T-helper 2 cell treated with Interferon-gamma antibody and Interleukin-4, amounts not matched to agents 5 μg/mL and 100 μg/mL, for 36 hours (primary cell): Measurements from ENCODE around the gene FHOD3.
A peak's percentile ranks its signal among the peaks of the same experiment; 100 is the strongest.

Experiments used
- DNase-seq: peaks from one replicate; pipeline ENCODE4 v3.0.0; 2021; ENCODE audit warnings: low spot score
- H3K27ac Mint-ChIP-seq: one replicate; pipeline ENCODE4 v1.8.0; 2021; ENCODE audit warnings: mild to moderate bottlenecking, mixed read lengths
- H3K27me3 Mint-ChIP-seq: one replicate; pipeline ENCODE4 v1.8.0; 2021; ENCODE audit warnings: low read depth, mixed read lengths
- H3K36me3 Mint-ChIP-seq: one replicate; pipeline ENCODE4 v1.8.0; 2021; ENCODE audit warnings: low read depth, mixed read lengths
- H3K4me1 Mint-ChIP-seq: one replicate; pipeline ENCODE4 v1.8.0; 2021; ENCODE audit warnings: low read depth, mixed read lengths
- H3K4me3 Mint-ChIP-seq: one replicate; pipeline ENCODE4 v1.8.0; 2022; ENCODE audit warnings: mild to moderate bottlenecking, moderate library complexity, mixed read lengths
- H3K9me3 Mint-ChIP-seq: one replicate; pipeline ENCODE4 v1.8.0; 2021; ENCODE audit warnings: mixed read lengths

The FHOD3 gene

DNA sequence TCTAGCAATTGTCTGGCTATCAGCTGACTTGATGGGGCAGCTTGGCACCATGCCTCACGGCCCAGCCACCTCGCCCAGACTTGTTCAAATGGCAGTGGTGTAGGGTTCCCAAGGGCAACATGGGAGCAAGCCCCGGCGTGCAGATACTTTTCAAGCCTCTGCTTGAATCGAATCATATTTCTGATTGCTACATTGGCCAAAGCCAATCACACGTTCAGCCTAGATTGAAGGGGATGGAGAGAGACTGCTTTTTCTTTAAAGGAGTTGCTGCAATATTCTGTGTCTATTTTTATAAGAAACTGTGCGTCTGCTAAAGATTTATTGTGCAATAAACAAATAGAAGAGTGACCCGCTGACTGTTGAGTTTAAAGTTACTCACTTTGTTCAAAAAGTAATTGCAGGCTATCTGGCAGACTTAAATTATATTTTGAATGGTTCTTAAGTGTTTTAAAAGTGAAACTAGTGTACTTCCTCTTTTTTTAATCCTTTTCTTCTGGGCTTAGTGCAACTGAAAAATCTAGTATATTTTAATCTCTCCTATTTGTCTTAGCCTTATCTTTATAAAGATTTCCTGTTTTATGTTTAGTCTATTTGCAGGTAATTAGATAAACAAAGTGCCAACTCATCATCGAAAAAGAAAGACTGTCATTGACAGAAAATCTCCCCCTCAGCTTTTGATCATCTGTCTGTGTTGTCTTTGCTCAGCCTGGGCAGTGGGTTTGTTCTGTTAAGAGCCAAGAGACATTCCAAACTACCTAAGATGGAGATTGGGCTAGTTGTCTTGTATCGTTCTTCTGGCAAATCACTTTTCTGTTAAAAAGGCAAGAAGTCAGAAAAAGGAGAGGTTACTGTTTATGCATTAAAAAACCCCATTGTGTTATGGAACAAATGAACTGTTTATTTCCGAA lies 375.2 kb downstream of the FHOD3 start:
- Mint-ChIP-seq H3K4me1 (peaks cover 3% of the 10 kb centered on the region), H3K4me3 (no peak overlapping the region), H3K36me3 (no peaks in the 10 kb centered on the region), H3K27me3 (peaks cover 22% of the 10 kb centered on the region), H3K9me3 (no peaks in the 10 kb centered on the region), H3K27ac (no peak overlapping the region)
- no peak for DNase-seq

DNA sequence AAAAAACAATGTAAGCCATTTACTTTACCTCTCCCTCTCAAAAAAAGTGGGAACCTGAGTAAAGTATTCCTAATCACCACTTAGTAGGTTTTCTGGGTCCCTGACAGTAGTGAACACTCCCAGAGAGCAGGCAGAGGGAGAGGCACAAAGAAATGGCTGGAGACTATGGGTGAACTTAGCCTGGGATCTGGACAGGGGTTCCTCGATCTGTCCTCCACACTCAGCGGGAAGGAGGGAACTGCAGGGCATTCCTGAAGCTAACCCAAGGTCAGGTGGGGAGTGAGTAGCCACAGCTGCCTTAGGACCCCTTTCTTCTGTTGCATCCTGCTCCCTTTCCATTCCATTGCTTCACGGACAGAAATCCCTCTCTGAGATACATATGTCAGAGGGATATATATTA lies 375.9 kb downstream of the FHOD3 start:
- no peak overlapping the region for H3K4me3 Mint-ChIP-seq
- DNase-seq, result no peak
- peaks cover 3% of the 10 kb centered on the region for H3K4me1 Mint-ChIP-seq
- H3K27ac Mint-ChIP-seq, result no peak overlapping the region
- H3K36me3 Mint-ChIP-seq, result no peaks in the 10 kb centered on the region
- H3K27me3 Mint-ChIP-seq, result peaks cover 19% of the 10 kb centered on the region
- no peaks in the 10 kb centered on the region for H3K9me3 Mint-ChIP-seq

DNA sequence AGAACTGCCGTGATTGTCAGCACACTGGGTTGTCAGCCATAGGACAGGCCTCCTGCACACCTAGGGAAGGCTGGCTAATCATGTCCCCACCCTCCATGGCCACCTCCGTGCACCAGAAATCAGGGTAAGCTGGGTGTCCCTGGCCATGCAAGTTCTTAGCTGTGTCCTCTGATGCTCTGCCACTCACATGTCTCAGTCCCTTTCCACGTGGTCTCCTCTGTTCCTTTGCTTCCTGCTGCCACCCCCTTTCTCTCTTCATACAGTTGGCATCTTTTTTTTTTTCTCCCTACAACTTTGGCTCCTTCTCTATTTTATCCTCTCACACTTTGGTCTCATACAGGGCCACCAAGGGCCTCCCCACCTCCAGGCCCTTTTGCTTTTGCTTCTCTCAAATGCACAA lies 377.6 kb downstream of the FHOD3 start:
- H3K4me1 Mint-ChIP-seq, result peaks cover 3% of the 10 kb centered on the region
- no peak overlapping the region for H3K4me3 Mint-ChIP-seq
- H3K27ac Mint-ChIP-seq, result no peak overlapping the region
- no peaks in the 10 kb centered on the region for H3K9me3 Mint-ChIP-seq
- peaks cover 21% of the 10 kb centered on the region for H3K27me3 Mint-ChIP-seq
- no peaks in the 10 kb centered on the region for H3K36me3 Mint-ChIP-seq
- DNase-seq, result no peak

DNA sequence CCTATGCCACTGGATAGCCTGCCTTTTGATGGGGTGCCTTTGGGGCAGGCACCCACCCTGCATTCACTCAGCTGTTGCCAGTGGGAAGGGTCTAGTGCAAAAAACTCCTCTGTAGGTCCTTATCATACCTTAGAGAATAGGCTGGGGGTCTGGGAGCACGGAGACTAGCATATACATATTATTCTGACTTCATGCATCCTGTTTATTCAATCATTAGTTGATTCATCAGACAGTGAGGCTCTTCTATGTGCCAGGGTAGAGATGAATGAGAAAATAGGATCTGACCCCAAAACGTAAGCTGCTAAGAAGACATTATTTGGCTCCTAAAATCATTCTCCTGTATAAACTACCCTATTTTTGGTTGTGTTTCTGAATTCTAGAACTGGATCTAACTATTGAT lies 378.0 kb downstream of the FHOD3 start:
- no peaks in the 10 kb centered on the region for H3K36me3 Mint-ChIP-seq
- no peaks in the 10 kb centered on the region for H3K9me3 Mint-ChIP-seq
- DNase-seq, result no peak
- no peak overlapping the region for H3K27ac Mint-ChIP-seq
- no peak overlapping the region for H3K4me3 Mint-ChIP-seq
- H3K27me3 Mint-ChIP-seq, result peaks cover 17% of the 10 kb centered on the region
- H3K4me1 Mint-ChIP-seq, result peaks cover 3% of the 10 kb centered on the region

DNA sequence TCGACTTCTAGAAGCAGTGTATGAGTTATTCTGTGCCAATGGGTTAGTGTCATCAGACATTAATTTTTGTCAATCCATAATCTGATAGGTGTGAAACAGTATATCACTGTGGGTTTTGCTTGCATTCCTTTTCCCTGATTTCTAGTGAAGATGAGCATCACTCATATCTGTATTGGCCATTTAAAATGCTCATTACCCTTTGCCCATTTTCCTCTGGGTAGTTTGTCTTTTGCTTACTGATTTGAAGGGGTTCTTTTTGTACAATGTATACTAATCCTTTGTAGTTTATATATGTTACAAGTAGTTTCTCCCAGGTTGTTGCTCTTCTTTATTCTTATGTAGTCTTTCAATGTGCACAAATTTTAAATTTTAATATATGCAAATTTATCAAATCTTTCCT lies 379.1 kb downstream of the FHOD3 start:
- Mint-ChIP-seq H3K27ac (no peak overlapping the region), H3K4me1 (peaks cover 3% of the 10 kb centered on the region), H3K9me3 (no peaks in the 10 kb centered on the region), H3K4me3 (no peak overlapping the region), H3K36me3 (no peaks in the 10 kb centered on the region), H3K27me3 (peaks cover 11% of the 10 kb centered on the region)
- no peak for DNase-seq

DNA sequence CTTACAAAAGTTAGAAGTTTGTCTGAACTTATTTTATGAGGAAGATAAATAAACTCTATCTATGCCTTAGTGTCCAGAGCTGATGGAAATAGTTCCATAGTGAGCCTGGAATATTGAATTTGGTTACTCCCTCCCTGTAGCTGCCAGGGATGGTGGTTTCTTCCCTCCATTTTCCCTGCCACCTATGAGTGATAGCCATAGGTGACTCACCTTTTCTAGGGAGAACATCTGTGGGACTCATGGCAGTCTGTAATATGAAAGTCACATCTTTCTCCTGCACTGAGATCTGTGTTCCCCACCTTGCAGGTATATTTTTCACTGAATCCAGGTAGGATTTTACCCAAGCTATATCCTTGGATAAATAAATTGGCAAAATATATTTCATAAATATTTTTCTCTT lies 382.5 kb downstream of the FHOD3 start:
- Mint-ChIP-seq H3K4me3 (no peak overlapping the region), H3K36me3 (no peaks in the 10 kb centered on the region), H3K27me3 (peaks cover 11% of the 10 kb centered on the region), H3K27ac (no peak overlapping the region), H3K4me1 (no peaks in the 10 kb centered on the region), H3K9me3 (peaks cover 5% of the 10 kb centered on the region)
- DNase-seq, result no peak

DNA sequence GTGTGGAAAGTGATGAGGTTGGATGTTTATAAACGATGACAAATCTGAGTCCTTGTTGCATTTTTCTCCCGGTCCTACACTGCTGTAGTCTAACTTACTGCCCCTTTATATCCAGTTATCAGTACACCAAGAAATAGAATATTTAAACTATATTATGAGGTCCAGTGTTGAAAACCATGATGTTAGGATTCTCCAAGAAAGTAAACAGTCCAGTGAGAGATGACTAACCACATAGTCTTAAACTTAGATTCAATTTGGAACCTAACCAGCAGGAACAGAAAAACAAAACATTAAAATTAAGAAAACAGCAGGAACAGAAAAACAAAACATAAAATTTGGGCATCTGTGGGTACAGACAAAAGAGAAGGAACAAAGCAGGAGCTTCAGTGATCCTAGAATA lies 388.1 kb downstream of the FHOD3 start:
- Mint-ChIP-seq H3K4me3 (no peak overlapping the region), H3K36me3 (no peaks in the 10 kb centered on the region), H3K27ac (no peak overlapping the region), H3K9me3 (peaks cover 5% of the 10 kb centered on the region), H3K27me3 (peaks cover 5% of the 10 kb centered on the region), H3K4me1 (no peaks in the 10 kb centered on the region)
- no peak for DNase-seq

DNA sequence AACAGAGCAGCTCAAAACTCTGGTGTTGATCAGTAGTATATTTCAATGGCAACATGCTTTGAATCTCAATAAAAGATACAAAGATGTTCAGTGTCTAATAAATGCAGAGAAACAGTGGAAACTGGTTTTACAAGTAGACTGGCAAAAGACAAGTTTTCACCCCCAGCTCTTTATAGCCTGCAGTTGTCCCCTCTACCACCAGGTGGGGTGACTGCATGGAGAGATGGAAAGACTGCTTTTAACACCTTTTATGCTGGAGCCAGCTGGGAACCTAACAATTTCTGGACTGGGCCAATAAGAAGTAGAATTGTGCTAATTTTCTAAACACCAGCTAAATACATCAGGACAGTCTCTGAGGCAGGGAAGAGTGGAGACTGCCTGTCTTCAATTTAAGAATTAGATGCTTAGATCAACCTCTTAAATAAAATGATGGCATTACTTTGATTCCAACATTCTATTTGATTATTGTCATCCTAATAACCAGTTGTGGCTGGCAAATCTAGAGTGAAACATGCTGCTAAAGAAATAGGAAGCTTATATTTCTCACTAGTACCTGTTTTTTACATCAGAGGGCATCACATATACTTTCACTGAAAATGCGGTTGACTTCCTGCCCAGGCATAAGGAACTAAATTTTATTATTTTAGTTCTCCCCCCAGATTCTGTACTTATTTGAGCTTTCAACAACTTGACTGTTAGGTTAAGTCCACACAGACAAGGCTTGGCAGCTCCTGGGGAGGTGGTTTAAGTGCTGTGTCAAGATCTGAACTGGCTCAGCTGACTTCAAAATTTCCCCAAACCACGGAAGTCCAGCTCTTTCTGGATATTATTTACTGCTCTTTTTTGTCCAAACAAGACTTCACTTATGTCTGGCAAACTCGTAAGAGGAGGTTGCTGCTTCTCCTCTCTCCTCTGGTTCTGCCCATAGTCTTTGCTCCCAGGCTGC lies 390.8 kb downstream of the FHOD3 start:
- Mint-ChIP-seq H3K9me3 (peaks cover 5% of the 10 kb centered on the region), H3K4me1 (no peaks in the 10 kb centered on the region), H3K27ac (no peak overlapping the region), H3K4me3 (no peak overlapping the region), H3K27me3 (peaks cover 3% of the 10 kb centered on the region), H3K36me3 (no peaks in the 10 kb centered on the region)
- DNase-seq, result peak; percentile 32

DNA sequence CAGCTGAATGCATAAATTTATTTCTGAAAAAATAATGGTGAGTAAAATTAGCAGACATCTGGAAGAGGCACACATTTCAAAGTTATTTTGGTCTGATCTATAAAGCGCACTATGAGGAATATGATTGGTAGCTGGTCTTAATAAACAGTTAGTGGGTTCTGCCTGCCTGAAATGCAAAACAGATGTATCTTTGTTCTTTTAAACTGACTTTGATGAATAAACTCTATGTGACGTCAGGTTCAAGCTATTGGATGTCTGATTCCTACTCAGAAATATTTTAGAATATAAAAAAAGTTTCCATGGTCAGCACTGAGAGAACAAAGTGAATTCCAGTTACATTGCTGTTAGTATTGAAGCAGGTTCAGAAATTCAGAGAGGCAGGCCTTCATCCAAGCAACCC lies 394.9 kb downstream of the FHOD3 start:
- Mint-ChIP-seq H3K9me3 (no peaks in the 10 kb centered on the region), H3K27ac (no peak overlapping the region), H3K27me3 (peaks cover 3% of the 10 kb centered on the region), H3K36me3 (no peaks in the 10 kb centered on the region), H3K4me1 (no peaks in the 10 kb centered on the region), H3K4me3 (no peak overlapping the region)
- DNase-seq, result no peak

DNA sequence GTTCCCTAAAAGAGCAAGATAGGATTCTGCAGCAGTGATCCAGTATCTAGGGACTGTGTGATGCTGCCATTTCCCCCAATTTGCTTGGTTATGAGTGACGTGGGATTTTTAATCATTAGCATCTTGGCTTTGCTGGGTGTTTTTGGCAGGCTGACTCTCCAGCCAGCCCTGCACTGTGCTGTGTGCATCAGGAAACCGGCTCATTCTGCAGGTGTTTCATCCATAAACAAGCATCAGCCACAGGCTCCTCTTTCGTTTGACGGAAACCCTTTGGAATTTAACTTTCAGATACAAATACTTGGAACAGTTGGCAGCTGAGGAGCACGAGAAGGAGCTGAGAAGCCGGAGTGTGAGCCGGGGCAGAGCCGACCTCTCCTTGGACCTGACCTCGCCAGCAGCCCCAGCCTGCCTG lies 395.4 kb downstream of the FHOD3 start:
- Mint-ChIP-seq H3K27ac (no peak overlapping the region), H3K36me3 (no peaks in the 10 kb centered on the region), H3K4me3 (no peak overlapping the region), H3K4me1 (no peaks in the 10 kb centered on the region), H3K27me3 (peaks cover 3% of the 10 kb centered on the region), H3K9me3 (no peaks in the 10 kb centered on the region)
- no peak for DNase-seq

DNA sequence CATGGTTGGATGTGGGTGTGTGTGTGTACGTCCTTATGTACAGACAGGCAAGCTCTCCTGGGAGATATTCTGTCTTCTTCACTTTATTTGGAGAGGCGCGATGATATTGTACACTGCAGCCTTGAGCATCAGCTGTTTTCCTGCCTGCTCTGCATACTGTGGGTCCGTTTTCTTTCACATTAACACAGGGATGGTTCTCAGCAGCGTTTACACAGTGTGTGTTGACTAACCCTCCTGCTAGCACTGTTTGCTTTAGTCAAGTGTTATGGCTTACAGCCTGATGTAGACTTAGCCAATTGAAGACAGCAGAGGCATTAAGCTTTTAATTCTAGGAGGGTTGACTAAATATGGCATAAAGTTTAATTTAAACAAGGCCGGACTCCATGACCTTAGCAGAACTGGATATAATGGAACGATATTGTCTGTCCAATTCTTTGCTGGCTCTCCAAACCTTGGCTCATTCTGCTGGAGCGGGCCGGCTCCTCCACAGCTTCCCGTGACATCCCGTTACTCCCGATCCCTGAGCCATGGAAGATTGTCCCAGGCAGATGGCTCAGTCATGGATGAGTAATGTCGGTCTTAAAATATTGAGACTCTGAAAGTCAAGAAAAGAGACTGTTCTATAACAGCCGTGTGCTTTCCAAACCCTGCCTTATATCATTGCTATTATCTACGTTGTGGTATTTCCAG lies 396.6 kb downstream of the FHOD3 start:
- Mint-ChIP-seq H3K27ac (no peak overlapping the region), H3K9me3 (no peaks in the 10 kb centered on the region), H3K27me3 (no peaks in the 10 kb centered on the region)

DNA sequence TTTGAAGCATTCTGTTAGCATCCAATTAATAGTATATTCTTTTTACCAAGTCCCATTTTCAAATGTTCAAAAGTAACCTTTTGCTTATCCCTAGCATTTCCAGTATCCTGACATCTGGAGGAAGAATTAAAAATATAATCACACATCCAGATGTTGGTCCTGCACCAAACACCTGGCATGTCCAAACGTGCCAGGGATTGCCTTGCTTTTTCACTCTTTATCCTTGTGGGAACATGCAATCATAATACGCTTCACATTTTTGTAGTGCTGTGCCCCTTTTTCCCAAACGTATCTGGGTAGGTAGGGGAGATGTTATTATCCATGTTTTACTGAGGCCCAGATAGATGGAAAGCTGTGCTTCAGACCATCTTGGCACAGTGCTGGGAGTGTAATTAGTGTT lies 398.3 kb downstream of the FHOD3 start:
- H3K27ac Mint-ChIP-seq, result no peak overlapping the region
- no peaks in the 10 kb centered on the region for H3K9me3 Mint-ChIP-seq
- no peaks in the 10 kb centered on the region for H3K36me3 Mint-ChIP-seq
- H3K4me1 Mint-ChIP-seq, result no peaks in the 10 kb centered on the region
- H3K4me3 Mint-ChIP-seq, result no peak overlapping the region
- H3K27me3 Mint-ChIP-seq, result peaks cover 3% of the 10 kb centered on the region
- no peak for DNase-seq

More for the DNA sequence above, 396.6 kb downstream of the FHOD3 start:
- Mint-ChIP-seq H3K36me3 (no peaks in the 10 kb centered on the region), H3K4me3 (no peak overlapping the region), H3K4me1 (no peaks in the 10 kb centered on the region)
- no peak for DNase-seq

DNA sequence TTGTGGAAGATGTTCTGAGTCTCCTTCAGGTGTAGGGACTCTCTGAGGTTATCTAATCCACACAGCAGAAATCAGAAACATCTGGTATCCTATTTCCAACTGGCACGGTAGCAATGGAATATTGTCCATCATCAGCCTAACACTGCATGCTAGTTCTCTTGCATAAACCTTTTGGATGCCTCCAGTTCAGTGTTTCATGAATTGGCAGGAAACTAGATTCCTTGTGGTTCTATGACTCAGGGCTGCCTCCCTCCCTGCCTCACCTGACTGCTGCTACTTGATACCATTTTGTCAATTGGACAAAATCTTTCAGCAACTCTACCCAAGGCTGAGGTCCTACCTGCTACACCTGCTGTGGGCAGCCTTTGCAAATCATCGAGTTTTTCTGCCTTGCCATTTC lies 400.4 kb downstream of the FHOD3 start:
- H3K27ac Mint-ChIP-seq, result no peak overlapping the region
- DNase-seq, result no peak
- H3K9me3 Mint-ChIP-seq, result no peaks in the 10 kb centered on the region
- H3K36me3 Mint-ChIP-seq, result no peaks in the 10 kb centered on the region
- no peak overlapping the region for H3K4me3 Mint-ChIP-seq
- no peaks in the 10 kb centered on the region for H3K4me1 Mint-ChIP-seq
- peaks cover 3% of the 10 kb centered on the region for H3K27me3 Mint-ChIP-seq

DNA sequence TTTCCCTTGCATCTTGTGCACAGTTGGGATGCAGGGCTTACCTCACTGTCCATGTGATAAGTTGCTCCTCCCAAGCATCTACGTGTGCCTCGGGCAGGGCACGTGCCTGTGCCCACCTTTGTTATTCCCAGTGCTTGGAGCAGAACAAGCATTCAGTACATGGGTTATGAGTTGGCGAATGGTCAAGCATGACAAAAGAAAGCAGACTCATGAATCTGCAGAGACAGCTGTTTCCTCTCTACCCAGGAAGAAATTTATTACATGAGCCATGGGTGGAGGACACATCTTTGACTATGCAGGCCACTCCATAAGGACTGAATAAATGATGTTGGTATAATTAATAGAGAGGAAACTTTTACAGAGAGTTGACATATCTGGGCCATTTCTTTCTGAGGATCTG lies 403.4 kb downstream of the FHOD3 start:
- Mint-ChIP-seq H3K4me3 (no peak overlapping the region), H3K27me3 (peaks cover 7% of the 10 kb centered on the region), H3K9me3 (no peaks in the 10 kb centered on the region), H3K36me3 (no peaks in the 10 kb centered on the region), H3K4me1 (no peaks in the 10 kb centered on the region), H3K27ac (no peak overlapping the region)
- DNase-seq, result no peak
